Glutamatergic neuron (in vitro differentiated cells): ENCODE measurements around the gene PDAP1. TPM values are rescaled to one million over a fixed set of nuclear protein-coding genes. Genes with fewer than 3 reads are reported as not detected.

Experiments
- DNase-seq: peaks from one replicate; pipeline ENCODE4 v3.0.0; 2022
- H3K27ac Mint-ChIP-seq: one replicate; pipeline ENCODE4 v1.8.0; 2020; ENCODE audit warnings: mild to moderate bottlenecking, mixed read lengths, inconsistent platforms; ENCODE audit not compliant: unreplicated experiment
- H3K27me3 Mint-ChIP-seq: one replicate; pipeline ENCODE4 v1.8.0; 2020; ENCODE audit warnings: mild to moderate bottlenecking, moderate library complexity, mixed read lengths, inconsistent platforms; ENCODE audit not compliant: unreplicated experiment
- H3K36me3 Mint-ChIP-seq: one replicate; pipeline ENCODE4 v1.8.0; 2020; ENCODE audit warnings: mild to moderate bottlenecking, mixed read lengths, inconsistent platforms; ENCODE audit not compliant: unreplicated experiment
- H3K4me1 Mint-ChIP-seq: one replicate; pipeline ENCODE4 v1.8.0; 2020; ENCODE audit warnings: mild to moderate bottlenecking, low read depth, mixed read lengths, inconsistent platforms; ENCODE audit not compliant: unreplicated experiment
- H3K4me3 Mint-ChIP-seq: one replicate; pipeline ENCODE4 v1.8.0; 2020; ENCODE audit warnings: mild to moderate bottlenecking, mixed read lengths, inconsistent platforms; ENCODE audit not compliant: unreplicated experiment
- H3K9me3 Mint-ChIP-seq: one replicate; pipeline ENCODE4 v1.8.0; 2020; ENCODE audit warnings: mild to moderate bottlenecking, moderate library complexity, mixed read lengths, inconsistent platforms; ENCODE audit not compliant: unreplicated experiment
- CTCF ChIP-seq: fragments of 200-600 bp; sonication (generic); IDR thresholded peaks from one replicate; pipeline ENCODE4 v1.5.0; 2021; ENCODE audit not compliant: partially characterized antibody, unreplicated experiment
- total RNA-seq: library from RNA; stranded (reverse); fragmentation: NEBNext Ultra II Directional; extraction: Animal tissue kit (Norgen Biotek cat#: 25700); gene quantifications from one replicate; pipeline ENCODE4 v1.2.1, GENCODE V29; 2021; ENCODE audit not compliant: unreplicated experiment

The PDAP1 gene
- total RNA-seq, 1 donor from 2014 or later, result 134 TPM

- H3K9me3 Mint-ChIP-seq, result peaks cover 2% of the 10 kb centered on the region
- no peak overlapping the region for H3K27ac Mint-ChIP-seq
- no peak overlapping the region for H3K4me3 Mint-ChIP-seq
- TF ChIP-seq CTCF, result no peak
- H3K27me3 Mint-ChIP-seq, result no peaks in the 10 kb centered on the region
- no peak for DNase-seq
- no peaks in the 10 kb centered on the region for H3K4me1 Mint-ChIP-seq
- no peaks in the 10 kb centered on the region for H3K36me3 Mint-ChIP-seq
These were observed 40.5 kb upstream of the PDAP1 start for GRCh38 chr7:99448855-99449254.

DNA sequence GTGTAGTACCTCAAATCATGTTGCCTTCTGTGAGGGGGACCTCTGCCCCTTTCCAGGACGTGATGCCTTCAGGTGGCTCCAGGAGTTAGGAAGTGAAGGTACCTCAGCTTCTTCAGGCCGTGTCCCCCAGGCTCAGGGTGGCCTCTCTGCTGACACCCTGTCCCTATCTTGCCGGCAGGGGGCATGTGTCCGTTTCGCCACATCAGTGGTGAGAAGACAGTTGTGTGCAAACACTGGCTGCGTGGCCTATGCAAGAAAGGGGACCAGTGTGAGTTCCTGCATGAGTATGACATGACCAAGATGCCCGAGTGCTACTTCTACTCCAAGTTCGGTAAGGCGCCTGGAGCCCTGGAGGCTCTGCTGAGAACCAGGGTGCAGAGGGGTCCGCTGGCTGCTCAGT, 39.5 kb upstream of the PDAP1 start:
- Mint-ChIP-seq H3K27ac (no peak overlapping the region), H3K4me1 (no peaks in the 10 kb centered on the region), H3K9me3 (peaks cover 2% of the 10 kb centered on the region), H3K36me3 (no peaks in the 10 kb centered on the region), H3K4me3 (no peak overlapping the region), H3K27me3 (no peaks in the 10 kb centered on the region)
- DNase-seq, result no peak
- no peak for TF ChIP-seq CTCF

DNA sequence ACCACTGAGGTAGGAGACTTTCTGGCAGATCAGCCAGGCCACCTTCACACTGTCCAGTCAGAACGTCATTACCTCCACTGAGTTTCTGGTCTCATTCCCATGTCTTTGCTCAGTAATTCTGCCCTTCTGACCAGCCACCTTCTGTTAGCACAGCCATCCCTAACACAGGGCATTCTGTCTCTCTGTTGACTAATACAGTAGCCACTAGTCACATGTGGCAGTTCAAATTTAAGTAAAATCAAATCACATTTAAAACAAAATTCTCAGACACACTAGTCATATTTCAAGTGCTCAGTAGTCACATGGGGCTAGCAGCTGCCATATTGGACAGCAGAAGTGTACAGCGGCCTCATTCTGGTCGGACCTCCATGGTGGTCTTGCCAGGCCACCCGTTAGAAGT, 37.7 kb upstream of the PDAP1 start:
- Mint-ChIP-seq H3K4me3 (no peak overlapping the region), H3K36me3 (no peaks in the 10 kb centered on the region), H3K27me3 (no peaks in the 10 kb centered on the region), H3K9me3 (peaks cover 4% of the 10 kb centered on the region), H3K27ac (no peak overlapping the region), H3K4me1 (peaks cover 2% of the 10 kb centered on the region)
- TF ChIP-seq CTCF, result no peak
- DNase-seq, result no peak

GRCh38 chr7:99440195-99440594, 31.8 kb upstream of the PDAP1 start:
- Mint-ChIP-seq H3K4me1 (peaks cover 10% of the 10 kb centered on the region), H3K27ac (no peak overlapping the region), H3K9me3 (peaks cover 6% of the 10 kb centered on the region), H3K27me3 (peaks cover 8% of the 10 kb centered on the region), H3K36me3 (no peaks in the 10 kb centered on the region), H3K4me3 (peak overlapping the region; percentile 99)
- DNase-seq, result no peak
- no peak for TF ChIP-seq CTCF

GRCh38 chr7:99438573-99439480, 30.4 kb upstream of the PDAP1 start, which contains the start of the genes CPSF4 and PTCD1:
CPSF4 (plus strand) TSS chr7:99438943; CDS start chr7:99439083, 140 bp downstream.
PTCD1 (minus strand) TSS chr7:99438798; CDS start chr7:99435242, 3,556 bp downstream.
- H3K4me3 Mint-ChIP-seq, result peak within 1 kb of the TSS; percentile 99
- no peaks in the 10 kb centered on the region for H3K36me3 Mint-ChIP-seq
- peaks cover 6% of the 10 kb centered on the region for H3K9me3 Mint-ChIP-seq
- H3K4me1 Mint-ChIP-seq, result peaks cover 10% of the 10 kb centered on the region
- peak; percentile 99 for DNase-seq
- H3K27ac Mint-ChIP-seq, result peak within 1 kb of the TSS; percentile 84
- H3K27me3 Mint-ChIP-seq, result peaks cover 9% of the 10 kb centered on the region
- no peak for TF ChIP-seq CTCF
